SK-N-SH (cell line): ENCODE data around the gene ARPC4. TPM values are rescaled to one million over a fixed set of nuclear protein-coding genes. Genes with fewer than 3 reads are reported as not detected.

ENCODE experiments used
- CTCF ChIA-PET: fragments of 300-600, 350-600 bp; formaldehyde crosslinking; extraction: SDS; loops from one replicate; lab custom pipeline; 2021; lab: Yijun Ruan, JAX
- POLR2A ChIA-PET: fragments of 350-600 bp; sonication (Branson Sonifier 250); formaldehyde crosslinking; extraction: SDS; loops from one replicate; lab custom pipeline; 2020; ENCODE audit warnings: antibody characterized with exemption, inconsistent platforms; lab: Yijun Ruan, JAX
- DNase-seq: peaks from one replicate; pipeline ENCODE4 v3.0.0; 2012
- H2AFZ ChIP-seq: fragments of 200-600 bp; sonication (generic); 2 replicates; pipeline ENCODE4 v1.8.1; 2016; ENCODE audit warnings: antibody characterized with exemption, mild to moderate bottlenecking, low read depth
- H3F3A ChIP-seq: fragments of 200-600 bp; sonication (generic); replicated peaks from 2 replicates; pipeline ENCODE3; 2016; ENCODE audit warnings: antibody characterized with exemption, mild to moderate bottlenecking; ENCODE audit not compliant: insufficient read depth
- H3K27ac ChIP-seq, 2 experiments: fragments of 200-500 bp in 1 of 2; fragments of 200-600 bp in 1 of 2; sonication (Bioruptor generic) in 1 of 2; sonication (generic), shearing (Covaris generic) in 1 of 2; 2 replicates each; pipeline versions ENCODE4 v1.5.1 to v1.6.1; 2014 to 2016; ENCODE audit warnings: low read depth in 2 of 2, inconsistent platforms in 1 of 2, low read length in 1 of 2, mild to moderate bottlenecking in 1 of 2, mixed read lengths in 1 of 2
- H3K27me3 ChIP-seq: fragments of 200-600 bp; sonication (generic), shearing (Covaris generic); 2 replicates; pipeline ENCODE4 v1.6.1; 2016; ENCODE audit warnings: mixed run types; ENCODE audit not compliant: insufficient read depth
- H3K36me3 ChIP-seq, 2 experiments: fragments of 200-500 bp in 1 of 2; fragments of 200-600 bp in 1 of 2; sonication (Bioruptor generic) in 1 of 2; sonication (generic) in 1 of 2; replicated peaks in 1 of 2; 2 replicates each; pipeline versions ENCODE3 to v1.5.1; 2014 to 2016; ENCODE audit warnings: low read length in 1 of 2, mild to moderate bottlenecking in 1 of 2; ENCODE audit not compliant: insufficient read depth in 2 of 2, control insufficient read depth in 1 of 2
- H3K4me1 ChIP-seq, 2 experiments: fragments of 200-500 bp in 1 of 2; fragments of 200-600 bp in 1 of 2; sonication (Bioruptor generic) in 1 of 2; sonication (generic), shearing (Covaris generic) in 1 of 2; 2 replicates each; pipeline versions ENCODE4 v1.5.1 to v1.6.1; 2014 to 2016; ENCODE audit warnings: low read depth in 1 of 2, low read length in 1 of 2, mixed run types in 1 of 2; ENCODE audit not compliant: insufficient read depth in 2 of 2, control insufficient read depth in 1 of 2
- H3K4me2 ChIP-seq: fragments of 200-600 bp; sonication (generic), shearing (Covaris generic); 2 replicates; pipeline ENCODE4 v1.6.1; 2017; ENCODE audit warnings: mixed run types
- H3K4me3 ChIP-seq, 2 experiments: fragments of 200-500 bp in 1 of 2; fragments of 200-600 bp in 1 of 2; sonication (Bioruptor generic) in 1 of 2; sonication (generic), shearing (Covaris generic) in 1 of 2; 2 replicates each; pipeline versions ENCODE4 v1.5.1 to v1.8.1; 2014 to 2016; ENCODE audit warnings: low read depth in 2 of 2, inconsistent platforms in 1 of 2, low read length in 1 of 2, mild to moderate bottlenecking in 1 of 2, mixed read lengths in 1 of 2, moderate library complexity in 1 of 2
- H3K79me2 ChIP-seq: fragments of 200-600 bp; sonication (generic); 2 replicates; pipeline ENCODE4 v1.8.1; 2017; ENCODE audit warnings: mild to moderate bottlenecking; ENCODE audit not compliant: insufficient read depth
- H3K9ac ChIP-seq: fragments of 200-600 bp; sonication (generic); 2 replicates; pipeline ENCODE4 v1.6.1; 2017; ENCODE audit warnings: mixed run types
- H3K9me2 ChIP-seq: fragments of 200-600 bp; sonication (generic); 2 replicates; pipeline ENCODE4 v1.6.1; 2017; ENCODE audit warnings: mixed run types
- H3K9me3 ChIP-seq: fragments of 200-600 bp; sonication (generic); 2 replicates; pipeline ENCODE4 v1.6.1; 2017; ENCODE audit warnings: mixed run types, mild to moderate bottlenecking, moderate library complexity
- H4K20me1 ChIP-seq: fragments of 200-600 bp; sonication (generic); 2 replicates; pipeline ENCODE4 v1.6.1; 2017; ENCODE audit warnings: mild to moderate bottlenecking, mixed run types; ENCODE audit not compliant: insufficient read depth
- CHD2 ChIP-seq: fragments of 150-350 bp; IDR thresholded peaks from 2 replicates; pipeline ENCODE4 v1.6.1; 2018; ENCODE audit warnings: low read length; ENCODE audit not compliant: partially characterized antibody
- ELF1 ChIP-seq: IDR thresholded peaks from 2 replicates; pipeline ENCODE4 v1.4.0; 2012
- EP300 ChIP-seq, 2 experiments: IDR thresholded peaks; 2 replicates each; pipeline versions ENCODE4 v1.4.0 to v1.6.1; 2012; ENCODE audit warnings: borderline replicate concordance in 1 of 2, low read depth in 1 of 2, low read length in 1 of 2
- FOSL2 ChIP-seq: IDR thresholded peaks from 2 replicates; pipeline ENCODE4 v1.4.0; 2012; ENCODE audit warnings: low read depth, mild to moderate bottlenecking, moderate library complexity, borderline replicate concordance
- GATA2 ChIP-seq: sonication (generic); formaldehyde crosslinking; IDR thresholded peaks from 2 replicates; pipeline ENCODE4 v1.5.0; 2020; ENCODE audit warnings: mild to moderate bottlenecking, missing genetic modification reagents
- MEF2A ChIP-seq: IDR thresholded peaks from 2 replicates; pipeline ENCODE4 v1.4.0; 2012; ENCODE audit warnings: low read depth, borderline replicate concordance
- MXI1 ChIP-seq: IDR thresholded peaks from 2 replicates; pipeline ENCODE4 v1.6.1; 2012; ENCODE audit warnings: mild to moderate bottlenecking, low read depth, low read length, improper control_type of control experiment
- NFIC ChIP-seq: IDR thresholded peaks from 2 replicates; pipeline ENCODE4 v1.4.0; 2012; ENCODE audit warnings: borderline replicate concordance
- RAD21 ChIP-seq: IDR thresholded peaks from 2 replicates; pipeline ENCODE4 v1.6.1; 2012; ENCODE audit warnings: mild to moderate bottlenecking, low read length
- RFX5 ChIP-seq: IDR thresholded peaks from 2 replicates; pipeline ENCODE4 v1.6.1; 2012; ENCODE audit warnings: mild to moderate bottlenecking, improper control_type of control experiment, low read length
- SIN3A ChIP-seq: IDR thresholded peaks from 2 replicates; pipeline ENCODE4 v1.6.1; 2012; ENCODE audit warnings: low read depth, mild to moderate bottlenecking, low read length, moderate library complexity, borderline replicate concordance
- TAF1 ChIP-seq: IDR thresholded peaks from 2 replicates; pipeline ENCODE4 v1.6.1; 2012; ENCODE audit warnings: low read depth, mild to moderate bottlenecking, low read length, moderate library complexity, borderline replicate concordance
- TCF12 ChIP-seq: IDR thresholded peaks from 2 replicates; pipeline ENCODE4 v1.4.0; 2012
- WGBS: methylation state at CpG from one replicate; pipeline ENCODE4 v1.1.6; 2017; ENCODE audit warnings: low lambda C conversion rate; 5-methylcytosine and 5-hydroxymethylcytosine counted together
- polyA plus RNA-seq, 3 experiments: library from polyadenylated mRNA; depleted of rRNA; stranded (reverse); fragments of >200 nt; gene quantifications; 2 replicates each; pipeline ENCODE4 v1.2.3, GENCODE V29; 2012
- TF ChIP-seq, protein P1 (sequence below): IDR thresholded peaks from 2 replicates; pipeline ENCODE4 v1.4.0; 2012; ENCODE audit warnings: low read depth
- TF ChIP-seq, protein P2 (sequence below): IDR thresholded peaks from 2 replicates; pipeline ENCODE4 v1.4.0; 2012; ENCODE audit warnings: low read depth, borderline replicate concordance
- TF ChIP-seq, protein P3 (sequence below): fragments of 200-600 bp; sonication (generic); IDR thresholded peaks from 2 replicates; pipeline ENCODE4 v1.6.1; 2017; ENCODE audit warnings: antibody characterized with exemption, mild to moderate bottlenecking, moderate library complexity
- TF ChIP-seq, protein P4 (sequence below): fragments of 150-350 bp; IDR thresholded peaks from 2 replicates; pipeline ENCODE4 v1.6.1; 2016; ENCODE audit warnings: mild to moderate bottlenecking, low read depth, low read length
- TF ChIP-seq, protein P5 (sequence below): IDR thresholded peaks from 2 replicates; pipeline ENCODE4 v1.4.0; 2012; ENCODE audit warnings: low read depth, borderline replicate concordance

ARPC4 gene
- polyA plus RNA-seq, 1 of the 3 experiments (the other 2 are of a cell fraction), result 233 TPM

DNA sequence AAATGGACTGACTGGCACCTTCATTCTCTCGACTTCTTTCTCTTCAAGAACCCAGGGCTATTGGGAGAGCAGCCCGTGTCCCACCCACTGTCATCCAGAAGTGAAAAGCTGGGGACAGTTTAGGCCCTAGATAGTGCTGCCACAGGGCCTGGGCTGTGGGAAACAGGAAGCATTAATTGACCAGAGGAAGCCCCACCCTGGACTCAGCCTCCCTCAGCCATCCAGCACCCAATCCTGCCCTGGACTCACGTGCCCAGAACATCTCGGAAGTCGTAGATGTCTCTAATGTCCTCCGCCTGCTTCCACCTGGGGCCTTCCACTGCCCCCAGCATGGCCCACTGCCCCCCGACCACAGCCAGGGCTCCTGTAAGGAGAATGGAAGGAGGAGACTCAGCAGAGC, 25.5 kb upstream of the ARPC4 start (continued):
- TF ChIP-seq MXI1, result no peak
- TF ChIP-seq, protein P1, sequence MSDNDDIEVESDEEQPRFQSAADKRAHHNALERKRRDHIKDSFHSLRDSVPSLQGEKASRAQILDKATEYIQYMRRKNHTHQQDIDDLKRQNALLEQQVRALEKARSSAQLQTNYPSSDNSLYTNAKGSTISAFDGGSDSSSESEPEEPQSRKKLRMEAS, result no peak
- TF ChIP-seq NFIC, result no peak
- no peak for TF ChIP-seq CHD2
- TF ChIP-seq, all 33 proteins: peak for 0

DNA sequence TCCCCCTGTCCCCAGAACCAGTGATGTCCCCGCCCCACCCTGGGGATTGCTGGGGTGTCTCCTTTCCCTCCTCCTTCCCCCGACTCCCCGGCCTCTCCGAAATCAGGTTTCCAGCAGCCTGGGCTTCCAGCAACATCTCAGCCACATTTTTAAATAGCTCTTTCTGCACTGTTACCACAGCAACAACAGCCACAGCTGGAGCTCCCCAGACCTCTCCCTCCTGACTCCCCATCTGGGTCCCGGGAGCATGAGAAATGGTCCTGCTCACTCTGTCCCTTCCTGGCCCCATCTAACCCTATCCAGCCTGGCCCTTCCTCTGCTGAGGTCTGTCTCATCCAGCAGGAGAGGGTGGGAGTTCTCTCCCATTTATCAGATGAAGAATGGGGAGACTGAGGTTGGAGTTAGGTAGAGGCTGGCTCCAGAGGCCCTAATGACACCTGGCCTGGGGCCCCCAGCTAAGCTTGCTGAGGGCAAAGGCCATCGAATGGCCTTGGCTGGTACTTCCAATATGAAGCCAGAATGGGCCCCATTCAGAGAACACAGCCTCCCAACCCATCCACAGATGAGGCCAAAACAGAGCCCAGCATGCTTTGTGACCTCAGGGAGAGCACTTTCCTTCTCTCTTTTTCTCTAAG, 24.6 kb upstream of the ARPC4 start:
- DNase-seq, result no peak
- Histone ChIP-seq H3K36me3 (peaks cover 0 to 2% of the 10 kb centered on the region in 2 experiments), H3F3A (peaks cover 4% of the 10 kb centered on the region), H3K9me2 (no peaks in the 10 kb centered on the region), H3K27ac (no peak overlapping the region), H3K4me3 (no peak overlapping the region), H3K79me2 (peaks cover 3% of the 10 kb centered on the region; the same call in 1 of the 2 replicates), H3K27me3 (no peaks in the 10 kb centered on the region), H4K20me1 (no peaks in the 10 kb centered on the region), H3K4me1 (peaks cover 6 to 14% of the 10 kb centered on the region in 2 experiments; a peak in 1 of 4 replicates), H3K9me3 (no peaks in the 10 kb centered on the region), H3K9ac (peak overlapping the region; percentile 82; the same call in 1 of the 2 replicates), H2AFZ (no peak overlapping the region), H3K4me2 (peak overlapping the region; percentile 100)
- WGBS, result 91% methylated on average over 6 of the region's 6 CpGs
- TF ChIP-seq RFX5, result no peak
- TF ChIP-seq SIN3A, result no peak
- TF ChIP-seq MXI1, result no peak
- no peak for TF ChIP-seq GATA2 (CRISPR knock-in tag)
- TF ChIP-seq, protein P1, result no peak
- ChIA-PET POLR2A (interaction anchor here (0.5 to 3.7 kb wide), 4 partner anchors 13 to 133 kb away, joined by 3 to 20 read pairs (median 4); partner anchors contain the start of gene OGG1), CTCF (no interaction called here)

DNA sequence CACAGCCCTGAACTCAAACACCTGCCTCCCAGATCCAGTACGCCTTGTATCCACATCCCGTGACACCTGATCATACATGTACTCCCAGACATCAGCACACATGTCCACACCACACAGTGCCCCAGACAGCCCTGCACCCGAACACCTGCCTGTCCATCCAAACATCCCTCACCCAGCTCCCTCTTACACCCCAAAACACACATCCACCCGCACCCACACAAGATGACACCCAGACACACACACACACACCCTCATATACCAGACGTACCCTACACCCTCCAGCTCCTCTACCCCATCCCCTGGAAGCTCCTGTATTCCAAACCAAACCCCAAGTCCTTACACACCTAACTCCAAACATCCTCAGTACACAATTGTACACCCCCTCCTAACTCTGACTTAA, 23.9 kb upstream of the ARPC4 start:
- peak overlapping the region; percentile 100 for H3K4me2 ChIP-seq
- peak overlapping the region; percentile 64 to 95 for H3K4me3 ChIP-seq
- H3K36me3 ChIP-seq, result peaks cover 0 to 2% of the 10 kb centered on the region in 2 experiments
- peaks cover 3% of the 10 kb centered on the region; the same call in 1 of the 2 replicates for H3K79me2 ChIP-seq
- peaks cover 6 to 14% of the 10 kb centered on the region in 2 experiments; a peak in 1 of 4 replicates for H3K4me1 ChIP-seq
- no peak overlapping the region for H3K27ac ChIP-seq
- TF ChIP-seq FOSL2, result no peak
- TF ChIP-seq, protein P2, sequence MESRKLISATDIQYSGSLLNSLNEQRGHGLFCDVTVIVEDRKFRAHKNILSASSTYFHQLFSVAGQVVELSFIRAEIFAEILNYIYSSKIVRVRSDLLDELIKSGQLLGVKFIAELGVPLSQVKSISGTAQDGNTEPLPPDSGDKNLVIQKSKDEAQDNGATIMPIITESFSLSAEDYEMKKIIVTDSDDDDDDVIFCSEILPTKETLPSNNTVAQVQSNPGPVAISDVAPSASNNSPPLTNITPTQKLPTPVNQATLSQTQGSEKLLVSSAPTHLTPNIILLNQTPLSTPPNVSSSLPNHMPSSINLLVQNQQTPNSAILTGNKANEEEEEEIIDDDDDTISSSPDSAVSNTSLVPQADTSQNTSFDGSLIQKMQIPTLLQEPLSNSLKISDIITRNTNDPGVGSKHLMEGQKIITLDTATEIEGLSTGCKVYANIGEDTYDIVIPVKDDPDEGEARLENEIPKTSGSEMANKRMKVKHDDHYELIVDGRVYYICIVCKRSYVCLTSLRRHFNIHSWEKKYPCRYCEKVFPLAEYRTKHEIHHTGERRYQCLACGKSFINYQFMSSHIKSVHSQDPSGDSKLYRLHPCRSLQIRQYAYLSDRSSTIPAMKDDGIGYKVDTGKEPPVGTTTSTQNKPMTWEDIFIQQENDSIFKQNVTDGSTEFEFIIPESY, result no peak
- TF ChIP-seq RFX5, result no peak
- TF ChIP-seq SIN3A, result no peak
- TF ChIP-seq TCF12, result no peak
- TF ChIP-seq MEF2A, result no peak
- no peak for TF ChIP-seq RAD21
- TF ChIP-seq, protein P3, sequence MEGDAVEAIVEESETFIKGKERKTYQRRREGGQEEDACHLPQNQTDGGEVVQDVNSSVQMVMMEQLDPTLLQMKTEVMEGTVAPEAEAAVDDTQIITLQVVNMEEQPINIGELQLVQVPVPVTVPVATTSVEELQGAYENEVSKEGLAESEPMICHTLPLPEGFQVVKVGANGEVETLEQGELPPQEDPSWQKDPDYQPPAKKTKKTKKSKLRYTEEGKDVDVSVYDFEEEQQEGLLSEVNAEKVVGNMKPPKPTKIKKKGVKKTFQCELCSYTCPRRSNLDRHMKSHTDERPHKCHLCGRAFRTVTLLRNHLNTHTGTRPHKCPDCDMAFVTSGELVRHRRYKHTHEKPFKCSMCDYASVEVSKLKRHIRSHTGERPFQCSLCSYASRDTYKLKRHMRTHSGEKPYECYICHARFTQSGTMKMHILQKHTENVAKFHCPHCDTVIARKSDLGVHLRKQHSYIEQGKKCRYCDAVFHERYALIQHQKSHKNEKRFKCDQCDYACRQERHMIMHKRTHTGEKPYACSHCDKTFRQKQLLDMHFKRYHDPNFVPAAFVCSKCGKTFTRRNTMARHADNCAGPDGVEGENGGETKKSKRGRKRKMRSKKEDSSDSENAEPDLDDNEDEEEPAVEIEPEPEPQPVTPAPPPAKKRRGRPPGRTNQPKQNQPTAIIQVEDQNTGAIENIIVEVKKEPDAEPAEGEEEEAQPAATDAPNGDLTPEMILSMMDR, result no peak
- TF ChIP-seq ELF1, result no peak
- TF ChIP-seq, protein P4, sequence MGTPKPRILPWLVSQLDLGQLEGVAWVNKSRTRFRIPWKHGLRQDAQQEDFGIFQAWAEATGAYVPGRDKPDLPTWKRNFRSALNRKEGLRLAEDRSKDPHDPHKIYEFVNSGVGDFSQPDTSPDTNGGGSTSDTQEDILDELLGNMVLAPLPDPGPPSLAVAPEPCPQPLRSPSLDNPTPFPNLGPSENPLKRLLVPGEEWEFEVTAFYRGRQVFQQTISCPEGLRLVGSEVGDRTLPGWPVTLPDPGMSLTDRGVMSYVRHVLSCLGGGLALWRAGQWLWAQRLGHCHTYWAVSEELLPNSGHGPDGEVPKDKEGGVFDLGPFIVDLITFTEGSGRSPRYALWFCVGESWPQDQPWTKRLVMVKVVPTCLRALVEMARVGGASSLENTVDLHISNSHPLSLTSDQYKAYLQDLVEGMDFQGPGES, result no peak
- TF ChIP-seq, protein P5, sequence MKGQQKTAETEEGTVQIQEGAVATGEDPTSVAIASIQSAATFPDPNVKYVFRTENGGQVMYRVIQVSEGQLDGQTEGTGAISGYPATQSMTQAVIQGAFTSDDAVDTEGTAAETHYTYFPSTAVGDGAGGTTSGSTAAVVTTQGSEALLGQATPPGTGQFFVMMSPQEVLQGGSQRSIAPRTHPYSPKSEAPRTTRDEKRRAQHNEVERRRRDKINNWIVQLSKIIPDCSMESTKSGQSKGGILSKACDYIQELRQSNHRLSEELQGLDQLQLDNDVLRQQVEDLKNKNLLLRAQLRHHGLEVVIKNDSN, result no peak
- TF ChIP-seq EP300 (IDR thresholded peaks at IDR 0.05; ENCODE audit: borderline replicate concordance in 1 of 2, low read depth in 1 of 2, low read length in 1 of 2), result no peak
- TF ChIP-seq TAF1, result no peak
- TF ChIP-seq CHD2, result no peak
- WGBS, result 82% methylated on average over 5 of the region's 5 CpGs
- peak overlapping the region; percentile 96; the same call in 1 of the 2 replicates for H2AFZ ChIP-seq
- H3K27me3 ChIP-seq, result no peaks in the 10 kb centered on the region
- H3K9me3 ChIP-seq, result no peaks in the 10 kb centered on the region
- H3K9me2 ChIP-seq, result no peaks in the 10 kb centered on the region
- peaks cover 4% of the 10 kb centered on the region for H3F3A ChIP-seq
- no peak for DNase-seq
- POLR2A ChIA-PET, result interaction anchor here (0.5 to 3.7 kb wide), 5 partner anchors 12 to 132 kb away, joined by 3 to 20 read pairs (median 4); partner anchors contain the start of genes ARPC4 and OGG1
- H3K9ac ChIP-seq, result peak overlapping the region; percentile 82
- no peaks in the 10 kb centered on the region for H4K20me1 ChIP-seq
- CTCF ChIA-PET, result no interaction called here
